A673 (cell line): ENCODE data around the gene PCSK1N.

Experiments
- EZH2 ChIP-seq: fragments of 200-600 bp; sonication (generic); IDR thresholded peaks from 2 replicates; pipeline ENCODE4 v1.6.1; 2017; ENCODE audit warnings: borderline replicate concordance, low read depth, mild to moderate bottlenecking, mixed read lengths, antibody characterized with exemption, low read length; ENCODE audit not compliant: poor library complexity, severe bottlenecking
- TF ChIP-seq, protein P1 (sequence below): fragments of 300-800, 200-600 bp; sonication (generic); conservative IDR thresholded peaks from 2 replicates; pipeline ENCODE4 v1.5.1; 2017; ENCODE audit warnings: low read depth, mild to moderate bottlenecking, antibody characterized with exemption, low read length, moderate library complexity, mixed read lengths

DNA sequence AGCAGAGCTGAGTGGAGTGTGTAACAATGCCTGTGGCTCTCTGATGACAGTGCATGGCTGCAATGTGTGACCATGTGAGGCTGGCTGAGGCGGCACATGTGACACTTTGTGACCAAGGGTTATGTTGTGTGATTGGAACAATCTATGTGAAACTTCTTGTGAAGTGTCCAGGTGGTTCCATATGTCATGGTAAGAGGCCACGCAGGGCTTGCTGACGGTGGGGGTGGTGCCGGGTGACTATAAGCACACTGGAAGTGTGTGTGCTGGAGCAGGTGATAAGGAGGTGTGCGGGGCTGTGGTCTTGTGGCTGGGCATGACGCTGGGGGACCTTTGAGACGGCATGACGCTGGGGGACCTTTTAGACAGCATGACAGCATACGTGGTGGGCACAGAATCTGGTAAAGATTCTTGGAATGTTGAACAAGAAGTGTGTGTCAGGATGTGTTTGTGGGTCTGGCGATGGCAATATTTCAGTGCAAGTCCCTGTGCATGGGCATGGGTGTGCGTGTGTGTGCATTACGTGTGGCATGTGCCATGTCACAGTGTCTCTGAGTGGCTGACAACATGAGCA, 41.0 kb downstream of the PCSK1N start:
- TF ChIP-seq EZH2: no peak
- TF ChIP-seq, protein P1, sequence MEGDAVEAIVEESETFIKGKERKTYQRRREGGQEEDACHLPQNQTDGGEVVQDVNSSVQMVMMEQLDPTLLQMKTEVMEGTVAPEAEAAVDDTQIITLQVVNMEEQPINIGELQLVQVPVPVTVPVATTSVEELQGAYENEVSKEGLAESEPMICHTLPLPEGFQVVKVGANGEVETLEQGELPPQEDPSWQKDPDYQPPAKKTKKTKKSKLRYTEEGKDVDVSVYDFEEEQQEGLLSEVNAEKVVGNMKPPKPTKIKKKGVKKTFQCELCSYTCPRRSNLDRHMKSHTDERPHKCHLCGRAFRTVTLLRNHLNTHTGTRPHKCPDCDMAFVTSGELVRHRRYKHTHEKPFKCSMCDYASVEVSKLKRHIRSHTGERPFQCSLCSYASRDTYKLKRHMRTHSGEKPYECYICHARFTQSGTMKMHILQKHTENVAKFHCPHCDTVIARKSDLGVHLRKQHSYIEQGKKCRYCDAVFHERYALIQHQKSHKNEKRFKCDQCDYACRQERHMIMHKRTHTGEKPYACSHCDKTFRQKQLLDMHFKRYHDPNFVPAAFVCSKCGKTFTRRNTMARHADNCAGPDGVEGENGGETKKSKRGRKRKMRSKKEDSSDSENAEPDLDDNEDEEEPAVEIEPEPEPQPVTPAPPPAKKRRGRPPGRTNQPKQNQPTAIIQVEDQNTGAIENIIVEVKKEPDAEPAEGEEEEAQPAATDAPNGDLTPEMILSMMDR: no peak
